NCI-H510A treated with DMSO at 0.1 percent for 48 hours (cell line): ENCODE data around the gene BPHL.
A peak's percentile ranks its signal among the peaks of the same experiment; 100 is the strongest.
"Not testable (repeated sequence)": the region's sequence is repeated elsewhere in the genome, so short reads cannot be mapped to it uniquely, and the experiment has no call there.

Experiments
- DNase-seq: peaks from one replicate; lab custom pipeline; 2025; lab: John Stamatoyannopoulos, UW

BPHL gene

DNA sequence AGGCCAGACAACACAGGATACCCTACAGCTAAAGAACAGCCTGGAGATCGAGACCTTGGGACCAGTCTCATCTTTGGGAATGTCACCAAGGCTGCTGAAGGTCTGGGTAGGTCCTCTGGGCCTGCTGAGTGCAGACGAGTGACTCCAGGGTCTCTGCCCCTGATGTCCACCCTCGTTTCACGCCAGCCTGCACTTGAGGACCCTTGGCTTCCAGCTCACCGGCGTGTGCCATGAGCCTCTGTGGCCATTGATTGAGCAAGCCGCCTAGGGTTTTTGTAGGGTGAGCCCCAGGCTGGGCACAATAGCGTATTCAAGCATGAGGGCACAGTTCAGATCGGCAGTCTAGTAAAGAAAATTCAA lies 4.3 kb downstream of the BPHL start:
- DNase-seq = no peak

DNA sequence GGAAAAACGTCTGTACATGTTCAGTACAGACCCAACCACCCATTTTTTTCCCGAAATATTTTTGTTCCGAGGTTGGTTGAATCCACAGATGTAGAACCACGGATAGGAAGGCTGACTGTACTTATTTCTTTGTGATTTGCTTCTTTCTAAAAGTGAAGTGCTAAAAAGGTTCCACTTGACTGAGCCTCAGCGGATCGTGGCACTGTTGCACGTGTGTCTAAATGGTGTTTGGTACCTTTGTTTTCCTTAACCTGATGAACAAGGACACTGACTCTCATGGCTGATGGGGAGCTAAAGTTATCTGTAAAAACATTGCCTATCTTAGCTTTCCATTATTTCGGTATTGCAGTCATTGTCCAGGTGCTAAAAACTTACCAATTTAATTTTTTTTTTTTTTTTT lies 6.2 kb downstream of the BPHL start:
- DNase-seq = peak; percentile 10

DNA sequence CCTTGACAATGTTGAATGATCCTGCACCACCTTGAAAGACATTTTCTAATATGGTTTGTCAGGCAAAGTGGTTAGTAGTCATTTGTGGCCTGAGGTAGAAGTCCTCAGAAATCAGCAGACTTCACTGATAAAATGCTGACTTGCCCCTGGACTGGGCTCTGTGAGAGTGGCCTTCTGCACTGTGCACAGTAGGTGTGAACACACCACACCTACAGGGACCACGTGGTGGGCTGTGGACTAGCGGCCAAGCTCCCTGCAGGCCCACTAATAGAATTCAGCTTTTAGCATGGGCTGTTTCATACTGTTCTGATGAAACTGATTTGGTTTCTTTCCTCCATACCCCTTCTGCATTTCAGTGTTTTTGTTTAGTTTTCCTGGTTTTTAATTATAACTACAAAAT lies 7.3 kb downstream of the BPHL start:
- DNase-seq = no peak

DNA sequence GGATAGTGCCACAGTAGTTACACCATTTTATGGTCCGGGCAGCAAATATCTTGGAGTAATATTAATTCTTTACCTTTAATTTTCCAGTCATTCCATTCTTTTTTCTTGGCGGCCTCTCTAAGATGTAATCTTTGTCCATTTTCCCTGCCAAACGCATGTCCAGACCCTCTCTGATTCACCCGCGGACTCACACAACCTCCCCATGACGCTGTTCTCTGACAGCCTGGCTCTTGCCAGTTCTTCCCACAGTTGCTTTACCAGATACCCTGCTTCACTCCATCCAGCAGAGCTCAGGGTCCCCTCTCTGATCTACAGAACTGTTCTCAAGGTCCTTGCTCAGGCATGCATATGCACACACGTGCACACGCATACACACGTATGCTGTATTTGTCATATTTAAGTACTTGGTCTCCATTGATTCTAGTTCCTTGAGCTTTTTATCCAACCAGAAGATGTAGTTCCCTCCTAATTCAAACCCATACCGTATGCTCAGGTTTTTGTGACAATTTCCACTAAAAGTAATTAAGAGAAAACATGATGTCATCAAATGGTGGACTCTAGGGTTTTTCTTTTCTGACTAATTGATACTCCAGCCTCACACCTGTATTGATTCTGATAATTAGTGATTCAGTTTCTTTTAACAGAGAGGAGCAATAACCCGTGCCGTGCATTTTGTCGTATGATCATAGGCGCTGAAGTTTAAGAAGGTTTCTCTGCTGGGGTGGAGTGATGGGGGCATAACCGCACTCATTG lies 10.0 kb downstream of the BPHL start:
- no peak for DNase-seq

DNA sequence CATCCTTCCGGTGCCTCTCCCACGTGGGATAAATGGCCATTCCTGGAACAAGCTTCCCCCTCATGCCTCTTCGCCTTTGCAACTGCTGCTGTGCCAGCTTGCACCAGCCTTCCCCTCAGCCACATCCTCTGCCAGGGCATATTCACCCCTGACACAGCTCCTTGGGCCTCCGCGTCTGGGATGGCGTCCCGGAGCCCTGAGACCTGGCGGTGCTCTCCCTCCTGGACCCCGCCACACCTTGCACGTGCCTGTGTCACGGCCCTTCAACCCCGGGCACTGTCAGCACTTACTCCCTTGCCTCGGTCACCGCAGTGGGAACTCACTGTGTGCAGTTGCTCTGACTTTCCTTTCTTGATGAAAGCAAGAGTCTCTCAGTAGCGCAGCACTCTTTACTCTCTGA lies 13.2 kb downstream of the BPHL start:
- DNase-seq = no peak

DNA sequence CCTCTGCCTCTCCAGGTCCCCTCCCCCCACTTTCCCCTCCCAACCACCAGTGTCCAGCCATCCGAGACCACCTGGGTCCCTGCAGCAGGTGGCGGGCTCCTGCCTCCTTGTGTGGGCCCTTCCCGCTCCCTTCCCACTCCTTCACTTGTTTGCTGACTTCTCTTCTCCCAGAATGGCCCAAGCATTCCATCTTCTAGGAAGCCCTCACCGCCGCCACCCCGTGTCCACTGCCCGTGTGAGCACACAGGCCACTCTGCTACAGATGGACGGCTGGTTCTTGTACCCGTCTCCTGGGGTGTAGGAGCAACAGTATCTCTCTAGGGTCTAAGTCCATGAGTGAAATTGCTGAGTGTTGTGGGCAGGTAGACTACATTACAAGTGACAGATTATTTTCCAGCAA lies 15.0 kb downstream of the BPHL start:
- DNase-seq = no peak

DNA sequence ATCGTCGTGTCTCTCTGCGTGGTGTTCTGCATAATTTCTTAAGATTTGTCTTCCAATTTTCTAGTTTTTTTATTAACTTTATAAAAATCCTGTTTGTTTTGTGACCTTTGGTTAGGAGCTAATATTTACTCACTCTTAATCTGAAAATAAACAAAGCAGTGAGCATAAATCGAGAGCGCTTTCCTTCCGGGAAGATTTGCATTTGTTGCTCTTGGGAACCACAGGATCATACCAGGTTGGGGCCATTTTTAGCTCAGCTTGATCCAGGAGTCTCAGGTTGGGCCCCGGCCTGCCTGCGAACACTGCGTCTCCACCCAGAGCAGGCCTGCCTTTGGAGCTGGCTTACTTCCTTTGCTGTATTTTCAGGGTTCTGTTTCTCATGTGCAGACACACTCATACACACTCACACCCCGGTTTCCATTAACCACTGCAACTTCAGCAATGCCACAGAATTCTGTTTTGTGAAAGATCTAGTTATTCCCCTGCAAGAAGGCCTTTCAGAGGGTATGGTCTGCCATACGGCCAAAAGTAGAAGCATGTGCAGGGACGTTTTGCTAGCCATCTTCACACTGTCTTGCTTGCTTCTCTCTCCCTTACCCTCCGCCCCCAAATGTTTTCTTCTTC lies 17.3 kb downstream of the BPHL start:
- peak; percentile 19 for DNase-seq

DNA sequence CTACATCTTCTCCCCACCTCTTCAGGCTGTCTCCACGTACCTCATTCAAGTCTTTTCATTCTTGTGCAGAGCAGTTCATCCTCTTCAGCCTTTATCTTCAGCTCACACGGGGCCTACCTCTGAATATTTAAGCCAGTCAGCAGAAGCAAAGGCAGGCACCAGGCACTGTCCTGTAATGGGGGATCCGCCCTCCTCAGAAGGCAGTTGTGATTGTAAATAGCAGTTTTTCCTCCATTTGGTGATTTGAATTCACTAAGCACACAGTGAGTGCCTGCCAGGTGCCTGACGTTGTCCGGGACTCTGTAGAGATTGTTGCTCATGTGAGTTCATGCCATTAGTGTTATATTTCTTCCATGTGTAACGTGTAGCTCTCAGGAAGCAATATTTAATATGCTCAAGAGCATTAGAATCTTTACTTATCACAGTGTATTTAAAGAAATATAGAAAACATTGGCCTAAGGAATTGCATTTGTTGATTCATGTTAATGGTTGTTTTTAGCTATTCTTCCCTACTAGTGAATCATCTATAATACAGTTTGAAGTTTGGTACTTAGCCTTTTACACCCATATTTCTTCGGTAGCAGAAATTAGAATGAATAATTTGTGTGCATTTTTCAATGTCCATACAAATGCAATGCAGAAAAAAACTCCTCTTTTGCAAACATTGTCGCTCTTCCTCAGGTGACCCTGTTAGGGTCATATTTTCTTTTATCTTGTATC lies 17.9 kb downstream of the BPHL start:
- no peak for DNase-seq

DNA sequence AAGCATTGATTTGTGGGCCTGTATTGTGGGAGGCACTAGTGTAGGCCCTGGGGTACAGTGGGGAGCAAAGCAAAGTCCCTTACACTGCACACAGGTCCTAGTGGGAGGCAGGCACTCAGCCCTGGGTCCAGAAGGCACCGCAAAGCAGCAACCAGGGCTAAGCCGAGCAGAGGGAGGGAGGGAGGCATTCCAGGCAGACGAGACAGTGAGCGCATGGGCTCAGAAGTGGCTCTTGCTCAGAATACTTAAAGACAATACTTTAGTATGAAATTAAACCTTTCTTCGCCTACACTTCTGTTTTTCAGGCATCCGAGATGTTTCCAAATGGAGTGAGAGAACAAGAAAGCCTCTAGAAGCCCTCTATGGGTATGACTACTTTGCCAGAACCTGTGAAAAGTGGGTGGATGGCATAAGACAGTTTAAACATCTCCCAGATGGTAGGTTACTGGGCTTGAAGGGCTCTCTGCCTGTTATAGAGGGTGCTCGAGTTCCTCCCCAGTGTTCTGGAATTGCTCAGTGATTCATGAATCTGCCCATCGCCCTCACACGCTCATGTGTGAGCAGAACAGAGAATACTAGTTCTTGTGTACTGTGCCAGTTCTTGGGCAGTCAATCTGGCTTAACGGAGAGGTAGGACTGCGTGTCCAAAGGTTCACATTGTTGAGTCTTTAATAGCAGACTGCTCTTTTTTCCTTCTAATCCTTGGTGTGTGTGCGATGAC lies 18.7 kb downstream of the BPHL start:
- no peak for DNase-seq

DNA sequence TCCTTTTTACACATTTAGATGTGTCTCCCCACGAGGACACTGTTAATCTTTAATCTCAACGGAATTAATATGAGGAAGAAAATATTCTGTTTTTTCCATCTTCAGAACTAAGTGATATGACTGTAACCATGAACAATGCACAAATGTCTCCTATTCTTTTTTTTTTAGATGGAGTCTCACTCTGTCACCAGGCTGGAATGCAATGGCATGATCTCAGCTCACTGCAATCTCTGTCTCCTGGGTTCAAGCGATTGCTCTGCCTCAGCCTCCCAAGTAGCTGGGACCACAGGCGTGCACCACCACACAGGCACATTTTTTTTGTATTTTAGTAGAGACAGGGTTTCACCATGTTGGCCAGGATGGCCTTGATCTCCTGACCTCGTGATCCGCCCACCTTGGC lies 19.4 kb downstream of the BPHL start:
- not testable (repeated sequence) for DNase-seq

DNA sequence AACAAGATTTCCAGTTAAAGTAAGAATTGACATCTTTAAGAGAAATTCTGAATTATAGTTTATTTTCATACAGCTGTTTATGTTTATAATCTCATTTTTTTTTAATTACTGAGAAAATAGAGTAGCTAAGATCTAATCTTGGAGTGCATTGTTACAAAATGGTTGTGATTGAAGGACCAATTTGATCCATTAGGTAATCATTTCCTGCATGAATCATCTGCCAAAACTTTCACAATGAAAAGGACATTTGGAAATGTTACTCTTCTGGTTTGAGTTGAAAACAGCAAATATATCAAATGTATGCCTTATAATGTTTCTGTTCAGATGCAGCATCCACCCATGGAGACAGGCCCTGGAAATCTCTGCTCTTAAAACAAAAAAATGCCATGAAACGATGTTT lies 19.8 kb downstream of the BPHL start:
- no peak for DNase-seq

DNA sequence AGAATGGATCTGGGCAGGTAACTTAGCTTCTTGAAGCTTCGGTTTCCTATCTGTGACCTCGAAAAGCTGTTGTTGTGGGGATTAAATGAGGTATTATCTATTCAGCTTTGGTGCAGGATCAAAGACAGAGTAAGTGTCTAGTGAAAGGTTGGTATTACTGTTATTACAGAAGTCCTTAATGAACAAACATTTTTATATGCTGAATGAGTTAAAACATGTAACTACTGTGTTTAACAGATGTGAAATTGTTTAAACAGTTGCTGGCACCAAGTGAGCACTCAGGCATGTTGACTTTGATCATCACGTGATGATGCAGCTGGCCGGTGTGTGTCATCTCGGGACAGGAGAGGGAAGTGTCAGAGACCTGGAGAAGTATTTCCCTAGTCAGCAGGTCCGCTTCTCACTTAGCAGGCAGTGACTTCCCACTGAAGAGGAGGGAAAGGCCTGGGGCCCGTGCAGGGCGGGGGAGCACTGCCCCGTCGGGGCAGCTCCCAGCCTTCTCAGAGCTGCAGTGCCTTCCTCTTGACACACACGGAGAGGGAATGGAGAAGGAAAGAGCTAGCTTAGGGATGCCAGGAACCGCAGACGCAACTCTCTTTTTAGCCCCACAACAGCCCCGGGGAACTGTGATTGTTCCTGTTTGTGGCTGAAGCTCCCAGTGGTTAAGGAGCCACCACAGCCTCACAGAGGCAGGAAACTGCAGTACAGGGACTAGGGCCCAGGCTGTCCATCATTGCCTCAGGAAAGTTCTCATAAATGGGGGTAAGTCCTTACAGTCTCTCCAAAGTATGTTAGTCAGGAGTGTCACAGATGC lies 20.8 kb downstream of the BPHL start:
- peak; percentile 85 for DNase-seq

DNA sequence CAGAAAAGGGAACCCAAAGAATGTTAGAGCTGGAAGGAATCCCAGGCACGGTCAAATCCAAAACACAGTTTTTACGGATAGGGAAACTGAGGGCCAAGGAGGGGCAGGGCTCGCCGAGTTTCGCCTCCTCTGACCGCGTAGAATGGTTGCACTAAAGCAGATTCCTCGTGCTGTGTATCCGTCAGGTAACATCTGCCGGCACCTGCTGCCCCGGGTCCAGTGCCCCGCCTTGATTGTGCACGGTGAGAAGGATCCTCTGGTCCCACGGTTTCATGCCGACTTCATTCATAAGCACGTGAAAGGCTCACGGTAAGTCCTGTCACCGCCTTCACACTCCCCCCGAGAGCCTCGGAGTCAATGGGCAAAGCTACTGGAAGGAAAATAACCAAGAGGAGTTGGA lies 21.7 kb downstream of the BPHL start:
- DNase-seq = no peak

DNA sequence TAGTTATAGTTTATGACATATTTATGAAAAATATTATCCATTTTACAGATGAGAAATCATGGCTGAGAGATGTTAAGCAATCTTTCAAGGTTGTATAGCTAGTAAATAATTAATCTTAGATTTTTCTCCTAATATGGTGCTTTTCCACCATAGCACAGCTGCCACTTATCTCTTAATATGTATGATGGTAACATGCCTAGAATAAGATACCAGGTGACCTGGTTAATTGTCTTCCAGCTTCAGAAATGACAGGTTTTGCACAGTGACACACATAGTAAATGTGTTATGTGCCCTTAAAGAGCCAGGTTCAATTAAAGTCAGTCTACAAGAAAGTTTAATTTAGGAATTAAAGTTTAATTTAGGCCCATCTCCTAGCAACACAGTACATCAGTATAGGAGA lies 24.0 kb downstream of the BPHL start:
- DNase-seq = no peak

DNA sequence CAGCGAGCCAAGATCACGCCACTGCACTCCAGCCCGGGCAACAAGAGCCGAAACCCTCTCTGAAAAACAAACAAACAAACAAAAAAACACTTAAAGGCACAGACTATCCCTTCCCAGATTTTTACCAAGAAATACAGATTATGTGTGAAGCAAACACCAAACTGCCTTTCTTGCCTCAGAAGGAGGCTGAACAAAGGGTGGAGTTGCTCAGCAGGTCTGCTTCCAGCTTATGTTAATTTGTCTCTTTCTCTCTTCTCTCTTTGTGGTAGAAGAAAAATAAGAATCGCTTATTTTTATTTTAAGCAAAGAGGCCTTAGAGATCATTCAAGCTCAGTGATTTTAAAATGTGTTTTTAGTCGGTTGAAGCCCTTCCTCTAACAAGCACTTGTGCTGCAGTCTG lies 24.6 kb downstream of the BPHL start:
- DNase-seq = no peak

DNA sequence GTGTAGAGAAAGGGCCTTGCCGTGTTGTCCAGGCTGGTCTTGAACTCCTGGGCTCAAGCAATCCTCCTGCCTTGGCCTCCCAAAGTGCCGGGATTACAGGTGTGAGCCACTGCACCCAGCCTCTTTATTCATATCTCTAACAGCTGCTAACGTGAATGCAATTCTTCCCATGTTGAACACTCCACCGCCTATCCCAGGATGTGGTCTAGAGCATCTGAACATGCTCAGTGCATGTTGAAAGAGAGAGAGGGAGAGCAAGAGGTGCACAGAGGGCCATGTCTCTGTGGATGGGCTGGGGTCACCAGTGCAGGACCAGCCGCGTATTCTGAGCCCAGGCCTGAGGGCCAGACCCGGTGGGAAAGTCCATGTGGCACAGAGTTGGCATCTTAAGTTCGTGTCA lies 26.1 kb downstream of the BPHL start:
- no peak for DNase-seq

DNA sequence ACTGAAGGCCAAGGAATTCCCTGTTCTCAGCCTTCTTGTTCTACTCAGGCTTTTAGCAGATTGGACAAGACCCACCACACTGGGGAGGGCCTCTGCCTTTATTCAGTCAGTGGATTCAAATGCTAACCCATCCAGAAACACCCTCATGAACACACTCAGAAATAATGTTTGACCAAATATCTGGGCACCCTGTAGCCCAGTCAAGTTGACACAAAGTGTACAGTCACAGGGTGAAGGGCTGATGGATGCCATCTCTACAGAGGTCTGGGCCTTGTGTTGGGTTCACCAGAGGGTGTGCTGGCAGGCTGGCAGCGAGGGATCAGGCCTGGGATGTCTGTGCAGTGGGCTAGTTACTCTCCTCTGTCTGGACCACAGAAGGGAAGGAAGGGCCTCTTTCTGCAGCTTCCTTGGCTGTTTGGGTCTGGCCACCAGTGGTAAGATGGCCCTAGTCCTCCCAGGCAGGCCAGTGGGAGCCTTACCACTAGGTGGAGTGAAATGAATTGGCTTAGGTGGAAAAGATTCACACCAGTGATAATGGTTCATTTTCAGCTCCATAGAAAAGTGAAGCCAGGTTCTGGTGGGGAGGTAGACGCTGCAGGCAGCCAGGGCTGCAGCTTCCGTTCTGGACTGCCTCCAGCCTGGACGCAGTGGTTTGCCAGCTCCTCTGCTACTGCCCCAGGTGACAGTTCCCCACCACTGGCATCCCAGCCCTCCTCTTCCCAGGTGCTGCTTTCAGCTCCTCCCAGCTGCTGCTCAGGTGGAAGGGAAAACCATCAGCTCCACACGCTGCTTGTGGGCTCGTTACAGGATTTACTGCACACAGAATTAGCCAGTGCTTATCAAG lies 29.6 kb downstream of the BPHL start:
- DNase-seq = no peak

DNA sequence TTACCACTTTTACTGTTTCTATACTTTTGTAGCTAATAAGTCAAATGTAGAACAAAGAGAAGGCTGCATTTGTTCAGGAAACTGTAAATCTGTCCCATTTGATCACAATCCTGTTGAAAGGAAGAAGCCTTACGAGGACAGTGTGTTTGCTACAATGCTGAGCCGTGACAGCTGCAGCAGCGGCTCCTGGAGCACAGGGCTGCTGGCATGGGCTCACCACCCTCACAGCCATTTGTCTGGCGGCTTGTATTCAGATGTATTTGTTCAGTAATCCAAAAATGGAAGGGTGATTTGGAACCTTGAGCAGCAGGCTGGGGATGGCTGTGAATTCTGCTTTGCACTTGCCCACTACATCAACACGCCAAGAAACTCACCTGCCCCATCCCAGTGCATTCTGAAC lies 33.2 kb downstream of the BPHL start:
- no peak for DNase-seq

DNA sequence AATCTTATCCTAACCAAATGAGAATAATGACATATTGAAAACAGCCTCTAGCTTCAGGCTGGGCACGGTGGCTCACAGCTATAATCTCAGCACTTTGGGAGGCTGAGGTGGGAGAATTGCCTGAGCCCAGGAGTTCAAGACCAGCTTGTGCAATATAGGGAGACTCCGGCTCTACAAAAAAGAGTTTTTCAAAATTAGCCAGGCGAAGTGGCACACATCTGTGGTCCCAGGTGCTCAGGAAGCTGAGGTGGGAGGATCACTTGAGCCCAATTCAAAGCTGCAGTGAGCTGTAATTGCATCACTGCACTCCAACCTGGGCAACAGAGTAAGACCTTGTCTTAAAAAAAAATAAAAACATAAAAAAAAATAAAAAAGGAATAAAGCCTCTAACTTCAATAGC lies 34.2 kb downstream of the BPHL start:
- DNase-seq = no peak

DNA sequence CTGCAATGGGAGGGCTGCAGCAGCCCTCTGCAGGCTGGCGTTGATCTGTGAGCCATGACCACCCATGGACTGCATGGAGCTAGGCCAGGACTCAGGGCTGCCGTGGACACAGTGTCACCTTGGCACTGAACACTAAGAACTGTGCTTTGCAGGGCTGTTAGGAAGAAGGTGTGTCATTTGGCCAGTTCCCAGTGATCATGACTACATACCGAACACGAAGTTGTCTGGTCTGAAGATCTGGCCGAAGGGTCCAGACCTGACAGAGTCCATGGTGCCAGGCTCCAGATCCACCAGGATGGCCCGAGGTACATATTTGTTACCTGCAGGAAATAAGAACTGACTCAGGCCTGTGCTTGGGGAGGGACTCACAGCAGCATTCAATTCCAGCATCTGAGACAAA lies 36.9 kb downstream of the BPHL start:
- not testable (repeated sequence) for DNase-seq
